DND-41 (cell line): Measurements from ENCODE around the gene DGKE.

ENCODE experiments used
- ATAC-seq: fragments of 200-7000 bp; cut with Tn5 transposase; 3 replicates; pipeline ENCODE4 v1.9.1; 2021; ENCODE audit warnings: low read depth; ENCODE audit not compliant: insufficient read depth
- DNase-seq: peaks from one replicate; pipeline ENCODE4 v3.0.0-alpha.2; 2020
- H2AFZ ChIP-seq: 2 replicates; pipeline ENCODE4 v1.6.0; 2012; ENCODE audit warnings: low read depth, low read length
- H3K27ac ChIP-seq: 2 replicates; pipeline ENCODE4 v1.5.1; 2012; ENCODE audit warnings: low read length, inconsistent platforms
- H3K27me3 ChIP-seq: fragments of 200-600 bp; sonication (generic); 2 replicates; pipeline ENCODE4 v1.6.0; 2012; ENCODE audit warnings: low read length, mild to moderate bottlenecking, inconsistent platforms; ENCODE audit not compliant: insufficient read depth, poor library complexity
- H3K36me3 ChIP-seq: 2 replicates; pipeline ENCODE4 v1.5.1; 2012; ENCODE audit warnings: low read length, inconsistent platforms; ENCODE audit not compliant: insufficient read depth
- H3K4me1 ChIP-seq: 2 replicates; pipeline ENCODE4 v1.5.1; 2012; ENCODE audit warnings: mild to moderate bottlenecking, low read length; ENCODE audit not compliant: insufficient read depth
- H3K4me2 ChIP-seq: 2 replicates; pipeline ENCODE4 v1.6.0; 2012; ENCODE audit warnings: mild to moderate bottlenecking, moderate library complexity, low read length, inconsistent platforms; ENCODE audit not compliant: insufficient read depth
- H3K4me3 ChIP-seq, 2 experiments: fragments of 200-600 bp in 1 of 2; shearing (Covaris generic) in 1 of 2; 2 replicates each; pipeline ENCODE4 v1.5.1; 2012 to 2016; ENCODE audit warnings: inconsistent platforms in 2 of 2, low read length in 2 of 2, mild to moderate bottlenecking in 2 of 2, low read depth in 1 of 2, moderate library complexity in 1 of 2
- H3K79me2 ChIP-seq: 2 replicates; pipeline ENCODE4 v1.6.0; 2012; ENCODE audit warnings: low read length, inconsistent platforms; ENCODE audit not compliant: insufficient read depth
- H3K9ac ChIP-seq: 2 replicates; pipeline ENCODE4 v1.6.0; 2012; ENCODE audit warnings: low read depth, mild to moderate bottlenecking, inconsistent platforms, low read length, moderate library complexity
- H3K9me3 ChIP-seq: 2 replicates; pipeline ENCODE4 v1.5.1; 2012; ENCODE audit warnings: low read length, moderate library complexity, mild to moderate bottlenecking, inconsistent platforms; ENCODE audit not compliant: insufficient read depth, severe bottlenecking
- H4K20me1 ChIP-seq: 2 replicates; pipeline ENCODE4 v1.6.0; 2012; ENCODE audit warnings: low read length; ENCODE audit not compliant: insufficient read depth
- EZH2 ChIP-seq: IDR thresholded peaks from 3 replicates; pipeline ENCODE4 v1.6.1; 2012; ENCODE audit warnings: borderline replicate concordance, low read depth, mild to moderate bottlenecking, moderate library complexity, low read length, inconsistent platforms; ENCODE audit not compliant: severe bottlenecking
- TF ChIP-seq, protein P1 (sequence below): IDR thresholded peaks from 2 replicates; pipeline ENCODE4 v1.5.1; 2012; ENCODE audit warnings: borderline replicate concordance, low read length, moderate library complexity, mild to moderate bottlenecking; ENCODE audit not compliant: poor library complexity, severe bottlenecking; ENCODE audit errors: extremely low read depth

DGKE gene

DNA sequence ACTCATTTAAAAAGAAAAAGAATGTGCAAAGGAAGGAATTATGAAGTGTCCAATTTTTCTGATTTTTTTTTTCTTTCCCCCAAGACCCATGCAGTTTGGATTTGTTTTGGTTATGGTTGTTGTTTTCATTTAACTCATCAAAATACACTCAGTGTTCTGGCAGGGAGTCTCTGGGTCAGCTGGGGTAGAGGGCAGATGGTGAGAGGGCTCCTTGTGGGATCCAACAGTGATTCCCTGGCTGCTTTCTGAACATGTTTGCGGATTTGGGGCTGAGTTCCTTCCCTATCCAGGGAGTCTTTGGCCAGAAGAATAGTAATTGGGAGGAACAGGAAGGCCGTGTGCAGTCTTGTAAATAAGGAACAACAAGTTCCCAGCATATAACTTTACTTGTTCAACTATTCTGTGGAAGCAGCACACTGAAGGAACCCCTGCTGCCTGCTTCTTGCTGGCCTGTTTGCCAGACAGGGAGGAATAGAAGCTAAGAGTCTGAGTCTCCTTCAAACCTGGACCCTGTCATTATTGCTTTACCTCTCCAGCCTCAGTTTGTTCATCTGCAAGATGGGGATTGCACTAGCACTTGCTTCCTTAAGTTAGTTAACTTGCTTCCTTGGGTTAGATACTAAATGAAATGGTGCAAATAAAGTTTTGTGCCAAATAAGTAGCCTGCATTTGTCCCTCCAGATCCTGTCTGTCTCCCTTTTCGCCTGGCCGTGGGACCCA lies 32.3 kb upstream of the DGKE start:
- H4K20me1 ChIP-seq, result no peaks in the 10 kb centered on the region
- no peak for TF ChIP-seq EZH2
- TF ChIP-seq, protein P1, sequence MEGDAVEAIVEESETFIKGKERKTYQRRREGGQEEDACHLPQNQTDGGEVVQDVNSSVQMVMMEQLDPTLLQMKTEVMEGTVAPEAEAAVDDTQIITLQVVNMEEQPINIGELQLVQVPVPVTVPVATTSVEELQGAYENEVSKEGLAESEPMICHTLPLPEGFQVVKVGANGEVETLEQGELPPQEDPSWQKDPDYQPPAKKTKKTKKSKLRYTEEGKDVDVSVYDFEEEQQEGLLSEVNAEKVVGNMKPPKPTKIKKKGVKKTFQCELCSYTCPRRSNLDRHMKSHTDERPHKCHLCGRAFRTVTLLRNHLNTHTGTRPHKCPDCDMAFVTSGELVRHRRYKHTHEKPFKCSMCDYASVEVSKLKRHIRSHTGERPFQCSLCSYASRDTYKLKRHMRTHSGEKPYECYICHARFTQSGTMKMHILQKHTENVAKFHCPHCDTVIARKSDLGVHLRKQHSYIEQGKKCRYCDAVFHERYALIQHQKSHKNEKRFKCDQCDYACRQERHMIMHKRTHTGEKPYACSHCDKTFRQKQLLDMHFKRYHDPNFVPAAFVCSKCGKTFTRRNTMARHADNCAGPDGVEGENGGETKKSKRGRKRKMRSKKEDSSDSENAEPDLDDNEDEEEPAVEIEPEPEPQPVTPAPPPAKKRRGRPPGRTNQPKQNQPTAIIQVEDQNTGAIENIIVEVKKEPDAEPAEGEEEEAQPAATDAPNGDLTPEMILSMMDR, result no peak

DNA sequence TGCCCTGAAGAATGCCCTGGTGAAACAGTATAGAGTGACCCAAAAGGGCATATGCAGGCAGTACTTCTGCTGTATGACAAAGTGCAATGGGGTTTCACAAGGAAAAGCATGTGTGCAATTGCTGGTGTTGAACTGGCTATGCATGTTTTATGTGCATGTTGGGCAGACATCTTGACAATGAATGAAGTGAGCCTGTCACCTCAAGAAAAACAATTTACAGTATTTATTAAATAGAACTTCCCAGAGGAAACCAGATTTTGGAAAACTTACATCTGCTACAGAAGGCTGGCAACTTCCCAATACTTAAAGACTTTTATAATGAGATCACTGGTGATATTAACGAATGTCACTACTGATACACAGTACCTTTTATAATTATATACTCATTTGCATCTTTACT lies 30.9 kb upstream of the DGKE start:
- no peak overlapping the region for H3K27ac ChIP-seq
- no peak overlapping the region for H3K4me3 ChIP-seq
- ATAC-seq, result no peak
- H3K4me1 ChIP-seq, result peaks cover 6% of the 10 kb centered on the region; the same call in 1 of the 2 replicates
- H2AFZ ChIP-seq, result no peak overlapping the region
- no peaks in the 10 kb centered on the region for H3K36me3 ChIP-seq
- no peaks in the 10 kb centered on the region for H3K79me2 ChIP-seq
- no peak for DNase-seq
- H3K9ac ChIP-seq, result no peak overlapping the region
- H4K20me1 ChIP-seq, result no peaks in the 10 kb centered on the region
- TF ChIP-seq, protein P1, result no peak
- no peak overlapping the region for H3K4me2 ChIP-seq
- no peaks in the 10 kb centered on the region for H3K27me3 ChIP-seq
- H3K9me3 ChIP-seq, result no peaks in the 10 kb centered on the region

More for the DNA sequence above, 32.3 kb upstream of the DGKE start:
- Histone ChIP-seq H2AFZ (no peak overlapping the region), H3K4me3 (no peak overlapping the region), H3K36me3 (no peaks in the 10 kb centered on the region), H3K4me1 (peaks cover 7% of the 10 kb centered on the region; the same call in 1 of the 2 replicates), H3K27ac (no peak overlapping the region), H3K4me2 (no peak overlapping the region), H3K9me3 (no peaks in the 10 kb centered on the region), H3K9ac (no peak overlapping the region), H3K27me3 (no peaks in the 10 kb centered on the region), H3K79me2 (no peaks in the 10 kb centered on the region)
- DNase-seq, result no peak
- no peak for ATAC-seq

DNA sequence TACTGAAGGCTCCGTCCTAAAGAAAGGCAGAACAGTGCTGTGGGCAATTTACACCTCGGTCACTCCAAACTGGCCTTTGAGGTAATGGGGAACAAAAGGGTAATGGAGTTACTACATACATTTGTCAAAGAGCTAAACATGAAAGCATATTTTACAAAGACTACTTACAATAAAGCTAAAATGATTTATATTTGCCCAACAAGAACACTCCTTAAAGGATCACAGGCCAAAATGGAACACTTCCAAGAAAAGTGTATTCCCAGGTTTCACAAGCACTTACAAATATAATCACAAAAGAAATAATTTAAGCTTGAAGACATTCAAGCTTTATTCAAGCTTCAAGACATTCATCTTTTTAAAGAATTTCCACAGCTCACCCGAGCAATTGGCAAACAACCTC lies 29.5 kb upstream of the DGKE start:
- Histone ChIP-seq H2AFZ (no peak overlapping the region), H3K79me2 (no peaks in the 10 kb centered on the region), H3K4me2 (no peak overlapping the region), H3K9ac (no peak overlapping the region), H3K36me3 (no peaks in the 10 kb centered on the region), H4K20me1 (no peaks in the 10 kb centered on the region), H3K4me3 (no peak overlapping the region), H3K27me3 (no peaks in the 10 kb centered on the region), H3K9me3 (no peaks in the 10 kb centered on the region), H3K4me1 (no peaks in the 10 kb centered on the region), H3K27ac (no peak overlapping the region)
- ATAC-seq (no peak), DNase-seq (no peak)
- TF ChIP-seq, protein P1, result no peak
- TF ChIP-seq EZH2, result no peak
